Endothelial cell of umbilical vein (primary cell): ENCODE data around the gene DDAH2. TPM values are rescaled to one million over a fixed set of nuclear protein-coding genes. Genes with fewer than 3 reads are reported as not detected.

Experiments
- BruUV-seq: library from RNA; stranded (reverse); fragments of 400-500 nt; replicated peaks from 2 replicates; lab custom pipeline; 2021; lab: Mats Ljungman, UMichigan
- CTCF ChIA-PET: fragments of 300-600, 350-600 bp; sonication (Branson Sonifier 250); formaldehyde crosslinking; loops from one replicate; lab custom pipeline; 2021; ENCODE audit warnings: antibody characterized with exemption, inconsistent platforms; lab: Charles Lee
- POLR2A ChIA-PET: fragments of 300-600, 350-600 bp; sonication (Branson Sonifier 250); formaldehyde crosslinking; loops from one replicate; lab custom pipeline; 2021; ENCODE audit warnings: antibody characterized with exemption, inconsistent platforms; lab: Charles Lee
- DNase-seq: peaks from one replicate; pipeline ENCODE4 v3.0.0-alpha.2; 2011; ENCODE audit warnings: low read depth, low spot score
- FAIRE-seq: peaks from 2 replicates; lab custom pipeline; 2011; peaks lifted over from hg19 to GRCh38; lab: Jason Lieb, UNC
- H2AFZ ChIP-seq: 2 replicates; pipeline ENCODE4 v1.6.0; 2012; ENCODE audit warnings: low read depth, low read length, control low read depth, inconsistent platforms
- H3K27ac ChIP-seq: 2 replicates; pipeline ENCODE4 v1.5.1; 2011; ENCODE audit warnings: low read depth, mild to moderate bottlenecking, control low read depth, low read length, moderate library complexity; ENCODE audit not compliant: insufficient read depth
- H3K27me3 ChIP-seq, 2 experiments: 2 replicates each; pipeline versions ENCODE4 v1.6.0 to v1.6.1; 2011; ENCODE audit warnings: low read length in 2 of 2, mixed read lengths in 1 of 2; ENCODE audit not compliant: control insufficient read depth in 2 of 2, insufficient read depth in 2 of 2
- H3K36me3 ChIP-seq, 2 experiments: 2 replicates in 1 of 2; 3 replicates in 1 of 2; pipeline ENCODE4 v1.5.1; 2011; ENCODE audit warnings: low read length in 2 of 2, mild to moderate bottlenecking in 1 of 2, moderate library complexity in 1 of 2; ENCODE audit not compliant: control insufficient read depth in 2 of 2, insufficient read depth in 2 of 2; ENCODE audit errors: extremely low read depth in 1 of 2
- H3K4me1 ChIP-seq: 3 replicates; pipeline ENCODE4 v1.5.1; 2011; ENCODE audit warnings: mild to moderate bottlenecking, low read length; ENCODE audit not compliant: control insufficient read depth, insufficient read depth; ENCODE audit errors: extremely low read depth
- H3K4me2 ChIP-seq: 2 replicates; pipeline ENCODE4 v1.6.1; 2011; ENCODE audit warnings: low read length, control low read depth, mixed read lengths; ENCODE audit not compliant: insufficient read depth
- H3K4me3 ChIP-seq, 3 experiments: fragments of 200-600 bp in 1 of 3; sonication (generic), shearing (Covaris generic) in 1 of 3; replicated peaks in 1 of 3; 2 replicates each; pipeline ENCODE4 v1.5.1; 2011 to 2016; ENCODE audit warnings: control low read depth in 3 of 3, low read length in 3 of 3, mild to moderate bottlenecking in 2 of 3, inconsistent platforms in 1 of 3, low read depth in 1 of 3, moderate library complexity in 1 of 3; ENCODE audit not compliant: insufficient read depth in 1 of 3
- H3K79me2 ChIP-seq: 2 replicates; pipeline ENCODE4 v1.6.0; 2012; ENCODE audit warnings: low read length, inconsistent platforms; ENCODE audit not compliant: control insufficient read depth, insufficient read depth
- H3K9ac ChIP-seq: replicated peaks from 2 replicates; pipeline ENCODE3; 2011; ENCODE audit warnings: low read length, control low read depth; ENCODE audit not compliant: insufficient read depth; ENCODE audit errors: extremely low read depth
- H3K9me1 ChIP-seq: replicated peaks from 3 replicates; pipeline ENCODE4 v1.6.0; 2011; ENCODE audit warnings: mild to moderate bottlenecking, low read length; ENCODE audit not compliant: control insufficient read depth, insufficient read depth; ENCODE audit errors: extremely low read depth
- H3K9me3 ChIP-seq: replicated peaks from 2 replicates; pipeline ENCODE4 v1.5.1; 2012; ENCODE audit warnings: low read length, inconsistent platforms; ENCODE audit not compliant: control insufficient read depth, insufficient read depth
- H4K20me1 ChIP-seq: replicated peaks from 2 replicates; pipeline ENCODE3; 2011; ENCODE audit warnings: mild to moderate bottlenecking, low read length; ENCODE audit not compliant: control insufficient read depth, insufficient read depth; ENCODE audit errors: extremely low read depth
- CTCF ChIP-seq, 2 donors: IDR thresholded peaks; 1 replicate in 1 of 2; 2 replicates in 1 of 2; pipeline ENCODE4 v1.5.1; 2011; ENCODE audit warnings: low read length in 2 of 2, mild to moderate bottlenecking in 2 of 2, moderate library complexity in 2 of 2, control low read depth in 1 of 2, inconsistent platforms in 1 of 2, low read depth in 1 of 2; ENCODE audit not compliant: insufficient read depth in 1 of 2; ENCODE audit errors: extremely low read depth in 1 of 2
- EZH2 ChIP-seq: IDR thresholded peaks from 2 replicates; pipeline ENCODE4 v1.6.1; 2012; ENCODE audit warnings: borderline replicate concordance, low read depth, mild to moderate bottlenecking, moderate library complexity, low read length, inconsistent platforms; ENCODE audit not compliant: severe bottlenecking
- FOS ChIP-seq: IDR thresholded peaks from 2 replicates; pipeline ENCODE4 v1.6.1; 2011; ENCODE audit warnings: mild to moderate bottlenecking, low read length, moderate library complexity, borderline replicate concordance; ENCODE audit not compliant: insufficient read depth
- GATA2 ChIP-seq: IDR thresholded peaks from 2 replicates; pipeline ENCODE4 v1.7.0; 2011; ENCODE audit warnings: low read depth, mild to moderate bottlenecking, moderate library complexity, mixed read lengths, low read length; ENCODE audit not compliant: insufficient read length, insufficient read depth
- JUN ChIP-seq: IDR thresholded peaks from 2 replicates; pipeline ENCODE4 v1.6.1; 2011; ENCODE audit warnings: borderline replicate concordance, low read depth; ENCODE audit not compliant: insufficient read length, insufficient read depth
- MYC ChIP-seq: IDR thresholded peaks from one replicate; pipeline ENCODE4 v1.6.1; 2011; ENCODE audit warnings: mild to moderate bottlenecking, low read depth, low read length
- POLR2A ChIP-seq: IDR thresholded peaks from 2 replicates; pipeline ENCODE4 v1.6.1; 2012; ENCODE audit warnings: low read depth, mild to moderate bottlenecking, control low read depth, low read length
- POLR2AphosphoS5 ChIP-seq: IDR thresholded peaks from 2 replicates; pipeline ENCODE4 v1.6.1; 2012; ENCODE audit warnings: low read depth, mild to moderate bottlenecking, control low read depth, low read length, moderate library complexity; ENCODE audit not compliant: insufficient read depth
- dilution Hi-C: fragments of 300-500 bp; cut with MboI; formaldehyde crosslinking; loops from one replicate; pipeline ENCODE4 v1.15.0; 2019; ENCODE audit warnings: low sequenced_read_pairs; ENCODE audit not compliant: extremely low pct_ligation_motif_present
- intact Hi-C: fragments of 100-400 bp; cut with micrococcal nuclease; formaldehyde crosslinking; loops from one replicate; pipeline ENCODE4 v1.10.0; 2022
- polyA plus RNA-seq, 4 experiments: library from polyadenylated mRNA; depleted of rRNA in 3 of 4; stranded (reverse) in 3 of 4; unstranded in 1 of 4; fragments of >200 nt; gene quantifications; 2 replicates each; pipeline versions ENCODE4 v1.2.1 to v1.2.3, GENCODE V29; 2011 to 2012; ENCODE audit warnings: missing spikeins in 1 of 4
- total RNA-seq: library from RNA; stranded (reverse); gene quantifications from 2 replicates; pipeline ENCODE4 v1.2.3, GENCODE V29; 2021
- TF ChIP-seq, protein P1 (sequence below): IDR thresholded peaks from 2 replicates; pipeline ENCODE4 v1.6.1; 2011; ENCODE audit not compliant: insufficient read depth, insufficient read length

DDAH2 gene
- total and polyA plus RNA-seq, 2 donors (not counting 3 experiments of a cell fraction or from before 2014, with no cell fraction given): 109 to 176 TPM

DNA sequence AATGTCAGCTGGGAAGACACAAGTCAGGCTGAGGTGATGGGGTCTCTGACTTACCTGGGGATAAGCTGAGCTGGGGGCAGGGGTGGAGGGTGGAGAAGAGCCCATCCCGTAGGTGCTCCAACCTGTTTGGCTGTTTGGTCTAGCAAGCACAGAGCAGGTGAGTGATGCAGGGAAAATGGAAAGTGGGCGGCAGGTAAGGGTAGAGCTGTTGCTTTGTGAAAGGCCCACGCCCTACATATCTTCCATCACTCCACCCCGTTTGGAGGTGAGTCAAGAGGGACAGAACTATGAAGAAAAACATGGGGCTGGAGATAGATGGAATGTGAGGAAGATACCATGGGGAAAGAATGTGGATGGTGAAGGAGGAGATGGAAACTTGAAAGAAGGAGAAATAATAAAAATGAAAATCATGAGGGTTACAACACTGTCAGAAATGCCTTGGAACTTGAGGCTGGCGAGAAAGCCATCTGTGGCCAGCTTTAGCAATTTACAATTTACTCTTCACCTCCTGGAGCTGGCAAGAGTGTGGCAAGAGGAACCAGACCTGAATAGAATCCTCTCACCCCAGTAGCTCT is 8.8 kb downstream of the DDAH2 start:
- Histone ChIP-seq H3K9me3 (no peaks in the 10 kb centered on the region), H3K36me3 (no peaks in the 10 kb centered on the region), H3K4me1 (no peaks in the 10 kb centered on the region), H3K4me3 (no peak overlapping the region), H3K9me1 (no peaks in the 10 kb centered on the region), H3K27me3 (peaks cover 0 to 2% of the 10 kb centered on the region in 2 experiments), H3K79me2 (no peaks in the 10 kb centered on the region), H2AFZ (no peak overlapping the region), H3K27ac (no peak overlapping the region), H3K4me2 (no peak overlapping the region), H3K9ac (no peak overlapping the region), H4K20me1 (no peaks in the 10 kb centered on the region)
- ChIA-PET POLR2A (no interaction called here), CTCF (no interaction called here)
- TF ChIP-seq GATA2: no peak
- no peak for TF ChIP-seq EZH2
- TF ChIP-seq MYC: no peak
- no peak for TF ChIP-seq CTCF (IDR thresholded peaks at IDR 0.05; ENCODE audit: extremely low read depth in 1 of 2, insufficient read depth in 1 of 2, low read depth in 1 of 2, low read length in 2 of 2)
- TF ChIP-seq FOS: no peak
- TF ChIP-seq JUN: no peak
- TF ChIP-seq, protein P1, sequence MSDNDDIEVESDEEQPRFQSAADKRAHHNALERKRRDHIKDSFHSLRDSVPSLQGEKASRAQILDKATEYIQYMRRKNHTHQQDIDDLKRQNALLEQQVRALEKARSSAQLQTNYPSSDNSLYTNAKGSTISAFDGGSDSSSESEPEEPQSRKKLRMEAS: no peak
- no peak for TF ChIP-seq POLR2A
- TF ChIP-seq POLR2AphosphoS5: no peak
- dilution Hi-C loops (no loop called here), intact Hi-C loops (no loop called here)
- no TSS peak for BruUV-seq
- DNase-seq: no peak
- no peak for FAIRE-seq
